Measurements from ENCODE around the gene ASXL1. TPM values are rescaled to one million over a fixed set of nuclear protein-coding genes. Genes with fewer than 3 reads are reported as not detected.

ASXL1 gene
- total and polyA plus RNA-seq, 2 experiments from 2014 or later: 10.4 to 29.0 TPM

- TF ChIP-seq ETS1 (IDR thresholded peaks at IDR 0.05): no peak
Observed at GRCh38 chr20:32337937-32338661, 20.0 kb upstream of the ASXL1 start (continued).

- H2AFZ ChIP-seq: no peak overlapping the region
- Mint-ChIP-seq H3K27ac (no peak overlapping the region), H3K9me3 (no peaks in the 10 kb centered on the region), H3K4me1 (peaks cover 5% of the 10 kb centered on the region), H3K4me3 (no peak overlapping the region), H3K27me3 (ENCODE audit: insufficient read depth, low read depth, poor library complexity) (peaks cover 7% of the 10 kb centered on the region), H3K36me3 (ENCODE audit: low read depth) (no peaks in the 10 kb centered on the region)
- peaks cover 8% of the 10 kb centered on the region; the same call in 1 of the 2 replicates for H3K4me1 ChIP-seq (ENCODE audit: insufficient read depth)
- no peaks in the 10 kb centered on the region for H3K27me3 ChIP-seq (ENCODE audit: insufficient read depth)
- H3F3A ChIP-seq (replicated peaks; ENCODE audit: low read depth): no peaks in the 10 kb centered on the region
- H3K9me2 ChIP-seq (ENCODE audit: insufficient read depth): peaks cover 3% of the 10 kb centered on the region; the same call in 1 of the 2 replicates
- no peak overlapping the region for H3K4me2 ChIP-seq
- no peaks in the 10 kb centered on the region for H3K36me3 ChIP-seq (ENCODE audit: insufficient read depth)
- no peak overlapping the region for H3K4me3 ChIP-seq
- H3K79me2 ChIP-seq (replicated peaks; ENCODE audit: insufficient read depth): no peaks in the 10 kb centered on the region
- DNase-seq (ENCODE audit: low spot score) (peak; percentile 44), ATAC-seq (no peak)
- peaks cover 4% of the 10 kb centered on the region; the same call in 1 of the 2 replicates for H4K20me1 ChIP-seq (replicated peaks; ENCODE audit: insufficient read depth)
- no peak overlapping the region for H3K27ac ChIP-seq (ENCODE audit: low read depth)
- TF ChIP-seq EZH2phosphoT487 (IDR thresholded peaks at IDR 0.05; ENCODE audit: unreplicated experiment): no peak
- no peak for TF ChIP-seq ETS1 (IDR thresholded peaks at IDR 0.05)
- no peak for TF ChIP-seq EZH2 (IDR thresholded peaks at IDR 0.05; ENCODE audit: low read depth, unreplicated experiment)
- no peak for TF ChIP-seq NANOG (IDR thresholded peaks at IDR 0.05; ENCODE audit: borderline replicate concordance)
- no peak for TF ChIP-seq CTCF (conservative IDR thresholded peaks at IDR 0.05; ENCODE audit: low read depth in 2 of 2)
- no peak for TF ChIP-seq POLR2AphosphoS5 (IDR thresholded peaks at IDR 0.05; ENCODE audit: low read depth)
- TF ChIP-seq JUNB (IDR thresholded peaks at IDR 0.05; ENCODE audit: unreplicated experiment): no peak
- no peak for TF ChIP-seq STAT1 (IDR thresholded peaks at IDR 0.05; ENCODE audit: unreplicated experiment)
- no peak for TF ChIP-seq CREB1 (CRISPR knock-in tag; IDR thresholded peaks at IDR 0.05; ENCODE audit: low read depth)
- no peak for TF ChIP-seq ZNF462 (CRISPR knock-in tag; IDR thresholded peaks at IDR 0.05)
Observed at GRCh38 chr20:32338665-32339064, 19.5 kb upstream of the ASXL1 start.

Data from GM23338 (cell line).